GM23338 (cell line): Measurements from ENCODE around the gene SORL1. TPM values are rescaled to one million over a fixed set of nuclear protein-coding genes. Genes with fewer than 3 reads are reported as not detected.

Experiments
- ATAC-seq: fragments of 200-7000 bp; cut with Tn5 transposase; 3 replicates; pipeline ENCODE4 v1.9.1; 2020
- DNase-seq: peaks from one replicate; pipeline ENCODE4 v3.0.0-alpha.2; 2015; ENCODE audit warnings: low spot score
- H2AFZ ChIP-seq: fragments of 200-600 bp; sonication (generic); 2 replicates; pipeline ENCODE4 v1.8.0; 2016; ENCODE audit warnings: antibody characterized with exemption, mild to moderate bottlenecking, moderate library complexity
- H3F3A ChIP-seq: fragments of 200-600 bp; sonication (generic); replicated peaks from 2 replicates; pipeline ENCODE4 v1.8.0; 2017; ENCODE audit warnings: antibody characterized with exemption, mixed run types, low read depth
- H3K27ac ChIP-seq: fragments of 200-600 bp; sonication (generic); 2 replicates; pipeline ENCODE4 v1.6.1; 2016; ENCODE audit warnings: low read depth
- H3K27me3 ChIP-seq: fragments of 200-600 bp; sonication (generic); 2 replicates; pipeline ENCODE4 v1.8.0; 2016; ENCODE audit warnings: mild to moderate bottlenecking, mixed run types, moderate library complexity; ENCODE audit not compliant: insufficient read depth
- H3K36me3 ChIP-seq: fragments of 200-600 bp; sonication (generic); 2 replicates; pipeline ENCODE4 v1.8.0; 2016; ENCODE audit warnings: mild to moderate bottlenecking; ENCODE audit not compliant: insufficient read depth
- H3K4me1 ChIP-seq: fragments of 200-600 bp; sonication (generic); 2 replicates; pipeline ENCODE4 v1.8.0; 2016; ENCODE audit warnings: mild to moderate bottlenecking, moderate library complexity; ENCODE audit not compliant: insufficient read depth
- H3K4me2 ChIP-seq: fragments of 200-600 bp; sonication (generic); 2 replicates; pipeline ENCODE4 v1.7.1; 2017; ENCODE audit warnings: mixed run types
- H3K4me3 ChIP-seq: fragments of 200-600 bp; sonication (generic); 2 replicates; pipeline ENCODE4 v1.6.1; 2016; ENCODE audit warnings: mixed run types
- H3K79me2 ChIP-seq: fragments of 200-600 bp; sonication (generic); replicated peaks from 2 replicates; pipeline ENCODE4 v1.8.0; 2017; ENCODE audit warnings: mild to moderate bottlenecking; ENCODE audit not compliant: insufficient read depth
- H3K9me2 ChIP-seq: fragments of 200-600 bp; sonication (generic); 2 replicates; pipeline ENCODE4 v1.8.0; 2017; ENCODE audit not compliant: insufficient read depth
- H4K20me1 ChIP-seq: fragments of 200-600 bp; sonication (generic); replicated peaks from 2 replicates; pipeline ENCODE4 v1.8.0; 2017; ENCODE audit warnings: mild to moderate bottlenecking; ENCODE audit not compliant: insufficient read depth
- H3K27ac Mint-ChIP-seq: 2 replicates; pipeline ENCODE4 v1.8.0; 2020; ENCODE audit warnings: inconsistent platforms, mild to moderate bottlenecking, moderate library complexity, mixed read lengths
- H3K27me3 Mint-ChIP-seq: 3 replicates; pipeline ENCODE4 v1.8.0; 2022; ENCODE audit warnings: low read depth, mild to moderate bottlenecking, moderate library complexity, mixed read lengths, inconsistent platforms; ENCODE audit not compliant: insufficient read depth, poor library complexity
- H3K36me3 Mint-ChIP-seq: 3 replicates; pipeline ENCODE4 v1.8.0; 2021; ENCODE audit warnings: low read depth, mild to moderate bottlenecking, inconsistent platforms, moderate library complexity, mixed read lengths
- H3K4me1 Mint-ChIP-seq: 3 replicates; pipeline ENCODE4 v1.8.0; 2020; ENCODE audit warnings: mild to moderate bottlenecking, inconsistent platforms, mixed read lengths
- H3K4me3 Mint-ChIP-seq: 3 replicates; pipeline ENCODE4 v1.8.0; 2021; ENCODE audit warnings: moderate library complexity, mild to moderate bottlenecking, inconsistent platforms, mixed read lengths
- H3K9me3 Mint-ChIP-seq: 3 replicates; pipeline ENCODE4 v1.8.0; 2020; ENCODE audit warnings: moderate library complexity, mild to moderate bottlenecking, inconsistent platforms, mixed read lengths
- CREB1 ChIP-seq: fragments of 250-450 bp; sonication (Bioruptor Pico); IDR thresholded peaks from 2 replicates; pipeline ENCODE4 v1.5.0; 2020; ENCODE audit warnings: low read depth, mild to moderate bottlenecking, moderate library complexity
- CTCF ChIP-seq, 2 experiments: fragments of 200-600 bp in 1 of 2; sonication (generic) in 1 of 2; conservative IDR thresholded peaks; 2 replicates each; pipeline versions ENCODE4 v1.5.1 to v1.6.1; 2016 to 2017; ENCODE audit warnings: antibody characterized with exemption in 2 of 2, low read depth in 2 of 2, mild to moderate bottlenecking in 2 of 2, moderate library complexity in 1 of 2
- ETS1 ChIP-seq: IDR thresholded peaks from 2 replicates; pipeline ENCODE4 v1.6.1; 2016; ENCODE audit warnings: antibody characterized with exemption
- EZH2 ChIP-seq: fragments of 200-600 bp; sonication (generic); IDR thresholded peaks from one replicate; pipeline ENCODE4 v1.8.0; 2017; ENCODE audit warnings: antibody characterized with exemption, mild to moderate bottlenecking, low read depth; ENCODE audit not compliant: unreplicated experiment
- EZH2phosphoT487 ChIP-seq: fragments of 200-600 bp; sonication (generic); IDR thresholded peaks from one replicate; pipeline ENCODE4 v1.8.1; 2018; ENCODE audit warnings: antibody characterized with exemption; ENCODE audit not compliant: unreplicated experiment
- JUNB ChIP-seq: IDR thresholded peaks from one replicate; pipeline ENCODE4 v1.6.1; 2016; ENCODE audit warnings: antibody characterized with exemption; ENCODE audit not compliant: unreplicated experiment
- NANOG ChIP-seq: IDR thresholded peaks from 2 replicates; pipeline ENCODE4 v1.6.1; 2016; ENCODE audit warnings: antibody characterized with exemption, borderline replicate concordance
- POLR2AphosphoS5 ChIP-seq: IDR thresholded peaks from 2 replicates; pipeline ENCODE4 v1.6.1; 2016; ENCODE audit warnings: antibody characterized with exemption, low read depth
- REST ChIP-seq: IDR thresholded peaks from one replicate; pipeline ENCODE4 v1.6.1; 2018; ENCODE audit warnings: antibody characterized with exemption; ENCODE audit not compliant: unreplicated experiment
- STAT1 ChIP-seq: IDR thresholded peaks from one replicate; pipeline ENCODE4 v1.6.1; 2016; ENCODE audit warnings: antibody characterized with exemption; ENCODE audit not compliant: unreplicated experiment
- ZNF114 ChIP-seq: fragments of 250-450 bp; sonication (Bioruptor Pico); IDR thresholded peaks from 2 replicates; pipeline ENCODE4 v1.5.0; 2020; ENCODE audit warnings: mild to moderate bottlenecking, moderate library complexity
- ZNF331 ChIP-seq: fragments of 250-450 bp; sonication (Bioruptor Pico); IDR thresholded peaks from 2 replicates; pipeline ENCODE4 v1.5.0; 2020; ENCODE audit warnings: low read depth, mild to moderate bottlenecking, moderate library complexity
- ZNF462 ChIP-seq: fragments of 250-450 bp; sonication (Bioruptor Pico); IDR thresholded peaks from 2 replicates; pipeline ENCODE4 v1.5.0; 2020; ENCODE audit warnings: mild to moderate bottlenecking, moderate library complexity
- polyA plus RNA-seq: library from polyadenylated mRNA; unstranded; fragments of >200 nt; fragmentation: Nextera tagmentation; extraction: Ambion mirVana; gene quantifications from 2 replicates; pipeline ENCODE4 v1.2.1, GENCODE V29; 2016
- total RNA-seq: library from RNA; depleted of rRNA; stranded (reverse); fragments of >200 nt; shearing (Covaris generic); gene quantifications from 2 replicates; pipeline ENCODE4 v1.2.3, GENCODE V29; 2014

The SORL1 gene
- total and polyA plus RNA-seq, 2 experiments from 2014 or later = 23.0 to 78.8 TPM

- no peak overlapping the region for H2AFZ ChIP-seq
- peaks cover 43% of the 10 kb centered on the region for H3K4me1 ChIP-seq
- TF ChIP-seq JUNB (no peak), CTCF (conservative IDR thresholded peaks at IDR 0.05; ENCODE audit: low read depth in 2 of 2) (no peak), ETS1 (no peak), CREB1 (no peak), EZH2 (no peak), ZNF331 (CRISPR knock-in tag) (no peak), EZH2phosphoT487 (no peak), NANOG (no peak), ZNF114 (no peak), REST (no peak), ZNF462 (CRISPR knock-in tag) (no peak), POLR2AphosphoS5 (no peak), STAT1 (no peak)
- H3K4me3 Mint-ChIP-seq = no peak overlapping the region
- peaks cover 45% of the 10 kb centered on the region for H3K36me3 Mint-ChIP-seq
- H3K27me3 ChIP-seq = no peaks in the 10 kb centered on the region
- no peak overlapping the region for H3K27ac Mint-ChIP-seq
- peaks cover 4% of the 10 kb centered on the region for H4K20me1 ChIP-seq
- no peaks in the 10 kb centered on the region for H3K9me3 Mint-ChIP-seq
- H3K27ac ChIP-seq = no peak overlapping the region
- H3K4me1 Mint-ChIP-seq = peaks cover 58% of the 10 kb centered on the region
- H3K27me3 Mint-ChIP-seq = peaks cover 7% of the 10 kb centered on the region
- DNase-seq (no peak), ATAC-seq (no peak)
- H3K4me2 ChIP-seq = no peak overlapping the region
- H3F3A ChIP-seq = peaks cover 9% of the 10 kb centered on the region
- H3K4me3 ChIP-seq = no peak overlapping the region
- H3K36me3 ChIP-seq = peaks cover 14% of the 10 kb centered on the region
- H3K79me2 ChIP-seq = peaks cover 90% of the 10 kb centered on the region
- no peaks in the 10 kb centered on the region for H3K9me2 ChIP-seq
Measured at GRCh38 chr11:121472312-121472711, 20.2 kb downstream of the SORL1 start.
